GM23338 (cell line): Measurements from ENCODE around the gene COMMD2. TPM values are rescaled to one million over a fixed set of nuclear protein-coding genes. Genes with fewer than 3 reads are reported as not detected.

Source experiments
- ATAC-seq: fragments of 200-7000 bp; cut with Tn5 transposase; 3 replicates; pipeline ENCODE4 v1.9.1; 2020
- DNase-seq: peaks from one replicate; pipeline ENCODE4 v3.0.0-alpha.2; 2015; ENCODE audit warnings: low spot score
- H2AFZ ChIP-seq: fragments of 200-600 bp; sonication (generic); 2 replicates; pipeline ENCODE4 v1.8.0; 2016; ENCODE audit warnings: antibody characterized with exemption, mild to moderate bottlenecking, moderate library complexity
- H3F3A ChIP-seq: fragments of 200-600 bp; sonication (generic); replicated peaks from 2 replicates; pipeline ENCODE4 v1.8.0; 2017; ENCODE audit warnings: antibody characterized with exemption, mixed run types, low read depth
- H3K27ac ChIP-seq: fragments of 200-600 bp; sonication (generic); 2 replicates; pipeline ENCODE4 v1.6.1; 2016; ENCODE audit warnings: low read depth
- H3K27me3 ChIP-seq: fragments of 200-600 bp; sonication (generic); 2 replicates; pipeline ENCODE4 v1.8.0; 2016; ENCODE audit warnings: mild to moderate bottlenecking, mixed run types, moderate library complexity; ENCODE audit not compliant: insufficient read depth
- H3K36me3 ChIP-seq: fragments of 200-600 bp; sonication (generic); 2 replicates; pipeline ENCODE4 v1.8.0; 2016; ENCODE audit warnings: mild to moderate bottlenecking; ENCODE audit not compliant: insufficient read depth
- H3K4me1 ChIP-seq: fragments of 200-600 bp; sonication (generic); 2 replicates; pipeline ENCODE4 v1.8.0; 2016; ENCODE audit warnings: mild to moderate bottlenecking, moderate library complexity; ENCODE audit not compliant: insufficient read depth
- H3K4me2 ChIP-seq: fragments of 200-600 bp; sonication (generic); 2 replicates; pipeline ENCODE4 v1.7.1; 2017; ENCODE audit warnings: mixed run types
- H3K4me3 ChIP-seq: fragments of 200-600 bp; sonication (generic); 2 replicates; pipeline ENCODE4 v1.6.1; 2016; ENCODE audit warnings: mixed run types
- H3K79me2 ChIP-seq: fragments of 200-600 bp; sonication (generic); replicated peaks from 2 replicates; pipeline ENCODE4 v1.8.0; 2017; ENCODE audit warnings: mild to moderate bottlenecking; ENCODE audit not compliant: insufficient read depth
- H3K9me2 ChIP-seq: fragments of 200-600 bp; sonication (generic); 2 replicates; pipeline ENCODE4 v1.8.0; 2017; ENCODE audit not compliant: insufficient read depth
- H4K20me1 ChIP-seq: fragments of 200-600 bp; sonication (generic); replicated peaks from 2 replicates; pipeline ENCODE4 v1.8.0; 2017; ENCODE audit warnings: mild to moderate bottlenecking; ENCODE audit not compliant: insufficient read depth
- H3K27ac Mint-ChIP-seq: 2 replicates; pipeline ENCODE4 v1.8.0; 2020; ENCODE audit warnings: inconsistent platforms, mild to moderate bottlenecking, moderate library complexity, mixed read lengths
- H3K27me3 Mint-ChIP-seq: 3 replicates; pipeline ENCODE4 v1.8.0; 2022; ENCODE audit warnings: low read depth, mild to moderate bottlenecking, moderate library complexity, mixed read lengths, inconsistent platforms; ENCODE audit not compliant: insufficient read depth, poor library complexity
- H3K36me3 Mint-ChIP-seq: 3 replicates; pipeline ENCODE4 v1.8.0; 2021; ENCODE audit warnings: low read depth, mild to moderate bottlenecking, inconsistent platforms, moderate library complexity, mixed read lengths
- H3K4me1 Mint-ChIP-seq: 3 replicates; pipeline ENCODE4 v1.8.0; 2020; ENCODE audit warnings: mild to moderate bottlenecking, inconsistent platforms, mixed read lengths
- H3K4me3 Mint-ChIP-seq: 3 replicates; pipeline ENCODE4 v1.8.0; 2021; ENCODE audit warnings: moderate library complexity, mild to moderate bottlenecking, inconsistent platforms, mixed read lengths
- H3K9me3 Mint-ChIP-seq: 3 replicates; pipeline ENCODE4 v1.8.0; 2020; ENCODE audit warnings: moderate library complexity, mild to moderate bottlenecking, inconsistent platforms, mixed read lengths
- CREB1 ChIP-seq: fragments of 250-450 bp; sonication (Bioruptor Pico); IDR thresholded peaks from 2 replicates; pipeline ENCODE4 v1.5.0; 2020; ENCODE audit warnings: low read depth, mild to moderate bottlenecking, moderate library complexity
- EZH2 ChIP-seq: fragments of 200-600 bp; sonication (generic); IDR thresholded peaks from one replicate; pipeline ENCODE4 v1.8.0; 2017; ENCODE audit warnings: antibody characterized with exemption, mild to moderate bottlenecking, low read depth; ENCODE audit not compliant: unreplicated experiment
- EZH2phosphoT487 ChIP-seq: fragments of 200-600 bp; sonication (generic); IDR thresholded peaks from one replicate; pipeline ENCODE4 v1.8.1; 2018; ENCODE audit warnings: antibody characterized with exemption; ENCODE audit not compliant: unreplicated experiment
- JUNB ChIP-seq: IDR thresholded peaks from one replicate; pipeline ENCODE4 v1.6.1; 2016; ENCODE audit warnings: antibody characterized with exemption; ENCODE audit not compliant: unreplicated experiment
- NANOG ChIP-seq: IDR thresholded peaks from 2 replicates; pipeline ENCODE4 v1.6.1; 2016; ENCODE audit warnings: antibody characterized with exemption, borderline replicate concordance
- POLR2AphosphoS5 ChIP-seq: IDR thresholded peaks from 2 replicates; pipeline ENCODE4 v1.6.1; 2016; ENCODE audit warnings: antibody characterized with exemption, low read depth
- ZNF114 ChIP-seq: fragments of 250-450 bp; sonication (Bioruptor Pico); IDR thresholded peaks from 2 replicates; pipeline ENCODE4 v1.5.0; 2020; ENCODE audit warnings: mild to moderate bottlenecking, moderate library complexity
- ZNF331 ChIP-seq: fragments of 250-450 bp; sonication (Bioruptor Pico); IDR thresholded peaks from 2 replicates; pipeline ENCODE4 v1.5.0; 2020; ENCODE audit warnings: low read depth, mild to moderate bottlenecking, moderate library complexity
- polyA plus RNA-seq: library from polyadenylated mRNA; unstranded; fragments of >200 nt; fragmentation: Nextera tagmentation; extraction: Ambion mirVana; gene quantifications from 2 replicates; pipeline ENCODE4 v1.2.1, GENCODE V29; 2016
- total RNA-seq: library from RNA; depleted of rRNA; stranded (reverse); fragments of >200 nt; shearing (Covaris generic); gene quantifications from 2 replicates; pipeline ENCODE4 v1.2.3, GENCODE V29; 2014
- TF ChIP-seq, protein P1 (sequence below): fragments of 250-450 bp; sonication (Bioruptor Pico); IDR thresholded peaks from 2 replicates; pipeline ENCODE4 v1.5.0; 2020; ENCODE audit warnings: mild to moderate bottlenecking, moderate library complexity
- TF ChIP-seq, protein P2 (sequence below): IDR thresholded peaks from 2 replicates; pipeline ENCODE4 v1.6.1; 2016; ENCODE audit warnings: antibody characterized with exemption
- TF ChIP-seq, protein P3 (sequence below): IDR thresholded peaks from one replicate; pipeline ENCODE4 v1.6.1; 2018; ENCODE audit warnings: antibody characterized with exemption; ENCODE audit not compliant: unreplicated experiment
- TF ChIP-seq, protein P4 (sequence below), 2 experiments: fragments of 200-600 bp in 1 of 2; sonication (generic) in 1 of 2; conservative IDR thresholded peaks; 2 replicates each; pipeline versions ENCODE4 v1.5.1 to v1.6.1; 2016 to 2017; ENCODE audit warnings: antibody characterized with exemption in 2 of 2, low read depth in 2 of 2, mild to moderate bottlenecking in 2 of 2, moderate library complexity in 1 of 2

COMMD2 gene
- total and polyA plus RNA-seq, 2 experiments from 2014 or later, result 55.5 to 61.1 TPM

- no peak for DNase-seq
- no peaks in the 10 kb centered on the region for H4K20me1 ChIP-seq
- no peaks in the 10 kb centered on the region for H3K27me3 ChIP-seq
- H3K79me2 ChIP-seq, result no peaks in the 10 kb centered on the region
- H2AFZ ChIP-seq, result no peak overlapping the region
- no peaks in the 10 kb centered on the region for H3K4me1 Mint-ChIP-seq
- H3K36me3 ChIP-seq, result no peaks in the 10 kb centered on the region
- H3K27me3 Mint-ChIP-seq, result peaks cover 2% of the 10 kb centered on the region
- no peaks in the 10 kb centered on the region; the same call in 2 of the 3 replicates for H3K9me3 Mint-ChIP-seq
- TF ChIP-seq EZH2 (no peak), POLR2AphosphoS5 (no peak), JUNB (no peak), ZNF114 (CRISPR knock-in tag) (no peak), NANOG (no peak), ZNF331 (CRISPR knock-in tag) (no peak), CREB1 (CRISPR knock-in tag) (no peak), EZH2phosphoT487 (no peak)
- TF ChIP-seq, protein P1, sequence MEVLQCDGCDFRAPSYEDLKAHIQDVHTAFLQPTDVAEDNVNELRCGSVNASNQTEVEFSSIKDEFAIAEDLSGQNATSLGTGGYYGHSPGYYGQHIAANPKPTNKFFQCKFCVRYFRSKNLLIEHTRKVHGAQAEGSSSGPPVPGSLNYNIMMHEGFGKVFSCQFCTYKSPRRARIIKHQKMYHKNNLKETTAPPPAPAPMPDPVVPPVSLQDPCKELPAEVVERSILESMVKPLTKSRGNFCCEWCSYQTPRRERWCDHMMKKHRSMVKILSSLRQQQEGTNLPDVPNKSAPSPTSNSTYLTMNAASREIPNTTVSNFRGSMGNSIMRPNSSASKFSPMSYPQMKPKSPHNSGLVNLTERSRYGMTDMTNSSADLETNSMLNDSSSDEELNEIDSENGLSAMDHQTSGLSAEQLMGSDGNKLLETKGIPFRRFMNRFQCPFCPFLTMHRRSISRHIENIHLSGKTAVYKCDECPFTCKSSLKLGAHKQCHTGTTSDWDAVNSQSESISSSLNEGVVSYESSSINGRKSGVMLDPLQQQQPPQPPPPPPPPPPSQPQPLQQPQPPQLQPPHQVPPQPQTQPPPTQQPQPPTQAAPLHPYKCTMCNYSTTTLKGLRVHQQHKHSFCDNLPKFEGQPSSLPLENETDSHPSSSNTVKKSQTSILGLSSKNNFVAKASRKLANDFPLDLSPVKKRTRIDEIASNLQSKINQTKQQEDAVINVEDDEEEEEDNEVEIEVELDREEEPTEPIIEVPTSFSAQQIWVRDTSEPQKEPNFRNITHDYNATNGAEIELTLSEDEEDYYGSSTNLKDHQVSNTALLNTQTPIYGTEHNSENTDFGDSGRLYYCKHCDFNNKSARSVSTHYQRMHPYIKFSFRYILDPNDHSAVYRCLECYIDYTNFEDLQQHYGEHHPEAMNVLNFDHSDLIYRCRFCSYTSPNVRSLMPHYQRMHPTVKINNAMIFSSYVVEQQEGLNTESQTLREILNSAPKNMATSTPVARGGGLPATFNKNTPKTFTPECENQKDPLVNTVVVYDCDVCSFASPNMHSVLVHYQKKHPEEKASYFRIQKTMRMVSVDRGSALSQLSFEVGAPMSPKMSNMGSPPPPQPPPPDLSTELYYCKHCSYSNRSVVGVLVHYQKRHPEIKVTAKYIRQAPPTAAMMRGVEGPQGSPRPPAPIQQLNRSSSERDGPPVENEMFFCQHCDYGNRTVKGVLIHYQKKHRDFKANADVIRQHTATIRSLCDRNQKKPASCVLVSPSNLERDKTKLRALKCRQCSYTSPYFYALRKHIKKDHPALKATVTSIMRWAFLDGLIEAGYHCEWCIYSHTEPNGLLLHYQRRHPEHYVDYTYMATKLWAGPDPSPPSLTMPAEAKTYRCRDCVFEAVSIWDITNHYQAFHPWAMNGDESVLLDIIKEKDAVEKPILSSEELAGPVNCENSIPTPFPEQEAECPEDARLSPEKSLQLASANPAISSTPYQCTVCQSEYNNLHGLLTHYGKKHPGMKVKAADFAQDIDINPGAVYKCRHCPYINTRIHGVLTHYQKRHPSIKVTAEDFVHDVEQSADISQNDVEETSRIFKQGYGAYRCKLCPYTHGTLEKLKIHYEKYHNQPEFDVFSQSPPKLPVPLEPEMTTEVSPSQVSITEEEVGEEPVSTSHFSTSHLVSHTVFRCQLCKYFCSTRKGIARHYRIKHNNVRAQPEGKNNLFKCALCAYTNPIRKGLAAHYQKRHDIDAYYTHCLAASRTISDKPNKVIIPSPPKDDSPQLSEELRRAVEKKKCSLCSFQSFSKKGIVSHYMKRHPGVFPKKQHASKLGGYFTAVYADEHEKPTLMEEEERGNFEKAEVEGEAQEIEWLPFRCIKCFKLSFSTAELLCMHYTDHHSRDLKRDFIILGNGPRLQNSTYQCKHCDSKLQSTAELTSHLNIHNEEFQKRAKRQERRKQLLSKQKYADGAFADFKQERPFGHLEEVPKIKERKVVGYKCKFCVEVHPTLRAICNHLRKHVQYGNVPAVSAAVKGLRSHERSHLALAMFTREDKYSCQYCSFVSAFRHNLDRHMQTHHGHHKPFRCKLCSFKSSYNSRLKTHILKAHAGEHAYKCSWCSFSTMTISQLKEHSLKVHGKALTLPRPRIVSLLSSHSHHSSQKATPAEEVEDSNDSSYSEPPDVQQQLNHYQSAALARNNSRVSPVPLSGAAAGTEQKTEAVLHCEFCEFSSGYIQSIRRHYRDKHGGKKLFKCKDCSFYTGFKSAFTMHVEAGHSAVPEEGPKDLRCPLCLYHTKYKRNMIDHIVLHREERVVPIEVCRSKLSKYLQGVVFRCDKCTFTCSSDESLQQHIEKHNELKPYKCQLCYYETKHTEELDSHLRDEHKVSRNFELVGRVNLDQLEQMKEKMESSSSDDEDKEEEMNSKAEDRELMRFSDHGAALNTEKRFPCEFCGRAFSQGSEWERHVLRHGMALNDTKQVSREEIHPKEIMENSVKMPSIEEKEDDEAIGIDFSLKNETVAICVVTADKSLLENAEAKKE (CRISPR knock-in tag), result no peak
- TF ChIP-seq, protein P2, sequence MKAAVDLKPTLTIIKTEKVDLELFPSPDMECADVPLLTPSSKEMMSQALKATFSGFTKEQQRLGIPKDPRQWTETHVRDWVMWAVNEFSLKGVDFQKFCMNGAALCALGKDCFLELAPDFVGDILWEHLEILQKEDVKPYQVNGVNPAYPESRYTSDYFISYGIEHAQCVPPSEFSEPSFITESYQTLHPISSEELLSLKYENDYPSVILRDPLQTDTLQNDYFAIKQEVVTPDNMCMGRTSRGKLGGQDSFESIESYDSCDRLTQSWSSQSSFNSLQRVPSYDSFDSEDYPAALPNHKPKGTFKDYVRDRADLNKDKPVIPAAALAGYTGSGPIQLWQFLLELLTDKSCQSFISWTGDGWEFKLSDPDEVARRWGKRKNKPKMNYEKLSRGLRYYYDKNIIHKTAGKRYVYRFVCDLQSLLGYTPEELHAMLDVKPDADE, result no peak
- TF ChIP-seq, protein P3, sequence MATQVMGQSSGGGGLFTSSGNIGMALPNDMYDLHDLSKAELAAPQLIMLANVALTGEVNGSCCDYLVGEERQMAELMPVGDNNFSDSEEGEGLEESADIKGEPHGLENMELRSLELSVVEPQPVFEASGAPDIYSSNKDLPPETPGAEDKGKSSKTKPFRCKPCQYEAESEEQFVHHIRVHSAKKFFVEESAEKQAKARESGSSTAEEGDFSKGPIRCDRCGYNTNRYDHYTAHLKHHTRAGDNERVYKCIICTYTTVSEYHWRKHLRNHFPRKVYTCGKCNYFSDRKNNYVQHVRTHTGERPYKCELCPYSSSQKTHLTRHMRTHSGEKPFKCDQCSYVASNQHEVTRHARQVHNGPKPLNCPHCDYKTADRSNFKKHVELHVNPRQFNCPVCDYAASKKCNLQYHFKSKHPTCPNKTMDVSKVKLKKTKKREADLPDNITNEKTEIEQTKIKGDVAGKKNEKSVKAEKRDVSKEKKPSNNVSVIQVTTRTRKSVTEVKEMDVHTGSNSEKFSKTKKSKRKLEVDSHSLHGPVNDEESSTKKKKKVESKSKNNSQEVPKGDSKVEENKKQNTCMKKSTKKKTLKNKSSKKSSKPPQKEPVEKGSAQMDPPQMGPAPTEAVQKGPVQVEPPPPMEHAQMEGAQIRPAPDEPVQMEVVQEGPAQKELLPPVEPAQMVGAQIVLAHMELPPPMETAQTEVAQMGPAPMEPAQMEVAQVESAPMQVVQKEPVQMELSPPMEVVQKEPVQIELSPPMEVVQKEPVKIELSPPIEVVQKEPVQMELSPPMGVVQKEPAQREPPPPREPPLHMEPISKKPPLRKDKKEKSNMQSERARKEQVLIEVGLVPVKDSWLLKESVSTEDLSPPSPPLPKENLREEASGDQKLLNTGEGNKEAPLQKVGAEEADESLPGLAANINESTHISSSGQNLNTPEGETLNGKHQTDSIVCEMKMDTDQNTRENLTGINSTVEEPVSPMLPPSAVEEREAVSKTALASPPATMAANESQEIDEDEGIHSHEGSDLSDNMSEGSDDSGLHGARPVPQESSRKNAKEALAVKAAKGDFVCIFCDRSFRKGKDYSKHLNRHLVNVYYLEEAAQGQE, result no peak
- TF ChIP-seq, protein P4, sequence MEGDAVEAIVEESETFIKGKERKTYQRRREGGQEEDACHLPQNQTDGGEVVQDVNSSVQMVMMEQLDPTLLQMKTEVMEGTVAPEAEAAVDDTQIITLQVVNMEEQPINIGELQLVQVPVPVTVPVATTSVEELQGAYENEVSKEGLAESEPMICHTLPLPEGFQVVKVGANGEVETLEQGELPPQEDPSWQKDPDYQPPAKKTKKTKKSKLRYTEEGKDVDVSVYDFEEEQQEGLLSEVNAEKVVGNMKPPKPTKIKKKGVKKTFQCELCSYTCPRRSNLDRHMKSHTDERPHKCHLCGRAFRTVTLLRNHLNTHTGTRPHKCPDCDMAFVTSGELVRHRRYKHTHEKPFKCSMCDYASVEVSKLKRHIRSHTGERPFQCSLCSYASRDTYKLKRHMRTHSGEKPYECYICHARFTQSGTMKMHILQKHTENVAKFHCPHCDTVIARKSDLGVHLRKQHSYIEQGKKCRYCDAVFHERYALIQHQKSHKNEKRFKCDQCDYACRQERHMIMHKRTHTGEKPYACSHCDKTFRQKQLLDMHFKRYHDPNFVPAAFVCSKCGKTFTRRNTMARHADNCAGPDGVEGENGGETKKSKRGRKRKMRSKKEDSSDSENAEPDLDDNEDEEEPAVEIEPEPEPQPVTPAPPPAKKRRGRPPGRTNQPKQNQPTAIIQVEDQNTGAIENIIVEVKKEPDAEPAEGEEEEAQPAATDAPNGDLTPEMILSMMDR (conservative IDR thresholded peaks at IDR 0.05; ENCODE audit: low read depth in 2 of 2), result no peak
- no peaks in the 10 kb centered on the region for H3K4me1 ChIP-seq
- no peaks in the 10 kb centered on the region for H3F3A ChIP-seq
- ATAC-seq, result no peak
- H3K4me3 ChIP-seq, result no peak overlapping the region
- H3K27ac Mint-ChIP-seq, result no peak overlapping the region
- no peak overlapping the region for H3K4me2 ChIP-seq
- H3K27ac ChIP-seq, result no peak overlapping the region
- no peaks in the 10 kb centered on the region for H3K9me2 ChIP-seq
- H3K4me3 Mint-ChIP-seq, result no peak overlapping the region
- no peaks in the 10 kb centered on the region for H3K36me3 Mint-ChIP-seq
These were observed 48.4 kb upstream of the COMMD2 start for GRCh38 chr3:149800693-149801092.
